Activated CD4-positive, alpha-beta T cell treated with anti-CD3 and anti-CD28 coated beads, Interleukin-2, amount 50 U/mL, for 48 hours (primary cell): ENCODE measurements around the gene CIB4.

ENCODE experiments used
- DNase-seq, 2 experiments: peaks; one replicate each; pipeline ENCODE4 v3.0.0-alpha.2; 2020

Gene CIB4

GRCh38 chr2:26640781-26641564, at the start of gene CIB4:
Gene CIB4, minus strand, starts transcription at chr2:26641366. Its CDS starts 52 bp downstream, at chr2:26641314.
- no peak for DNase-seq

- DNase-seq, result no peak
Measured at GRCh38 chr2:26687801-26688200, 46.6 kb upstream of the CIB4 start.

- no peak for DNase-seq
Measured at GRCh38 chr2:26687328-26687727, 46.2 kb upstream of the CIB4 start.

DNA sequence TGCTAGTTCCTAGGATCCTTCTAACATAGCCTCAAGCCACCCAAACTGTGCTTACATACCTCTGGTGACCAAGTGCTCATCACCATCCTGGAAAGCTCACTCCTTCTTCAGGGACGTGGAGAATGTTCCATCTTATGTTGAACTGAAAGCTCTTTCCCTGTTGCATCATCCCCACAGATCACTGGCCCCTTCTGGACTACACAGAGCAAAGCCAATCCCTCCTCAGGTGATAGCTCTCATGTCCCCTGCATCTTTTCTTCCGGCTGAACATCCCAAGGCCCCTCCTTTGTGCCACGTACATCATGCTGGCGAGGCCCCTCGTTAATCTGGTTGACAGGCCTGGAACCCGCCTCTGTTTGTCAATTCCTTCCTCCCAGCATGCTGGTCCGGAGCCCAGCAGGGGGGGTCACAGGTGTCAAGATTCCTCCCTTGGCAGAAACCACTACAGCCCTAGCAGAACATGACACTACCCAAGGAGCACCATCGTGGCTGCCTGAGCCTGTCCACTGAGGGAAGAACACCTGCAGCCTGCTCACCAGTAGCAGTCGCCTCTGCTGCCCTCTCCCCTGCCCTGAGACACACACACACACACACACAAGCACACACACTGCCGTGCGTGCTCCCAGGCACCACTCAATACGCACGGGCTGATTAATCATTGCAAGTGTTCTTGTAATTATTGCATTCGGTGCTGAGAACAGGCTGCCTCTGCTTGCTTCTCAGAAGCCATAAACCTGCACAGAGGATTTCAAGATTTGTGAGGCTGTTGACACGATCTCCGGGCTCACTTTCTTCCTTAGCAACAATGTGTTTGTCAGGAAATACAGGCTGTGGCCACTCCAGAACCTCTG, 45.0 kb upstream of the CIB4 start:
- no peak for DNase-seq

- no peak for DNase-seq
Measured at GRCh38 chr2:26685341-26685740, 44.2 kb upstream of the CIB4 start.

DNA sequence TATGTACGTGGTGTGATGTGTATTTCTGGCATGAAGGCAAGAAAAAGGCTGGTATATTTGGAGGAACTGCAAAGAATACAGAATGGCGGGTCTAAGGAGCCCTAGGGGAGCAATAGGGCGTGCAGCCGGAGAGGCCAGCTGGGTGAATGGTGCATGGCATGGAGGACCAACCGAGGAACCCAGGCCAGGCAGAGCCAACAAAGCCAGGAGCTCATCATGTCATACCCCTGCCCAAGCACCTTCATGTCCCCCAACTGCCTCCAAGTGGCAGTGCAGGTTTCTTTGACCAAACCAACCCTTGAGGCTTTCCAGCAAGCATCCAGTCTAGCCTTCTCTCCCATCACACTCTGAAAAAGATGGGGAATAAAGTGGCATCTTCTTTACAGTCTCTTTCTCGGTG, 42.4 kb upstream of the CIB4 start:
- no peak for DNase-seq

GRCh38 chr2:26682155-26682554, 41.0 kb upstream of the CIB4 start:
- no peak for DNase-seq

- no peak for DNase-seq
Measured at GRCh38 chr2:26681656-26682055, 40.5 kb upstream of the CIB4 start.

- DNase-seq, result no peak
Measured at GRCh38 chr2:26679867-26680266, 38.7 kb upstream of the CIB4 start.

- DNase-seq, result no peak
Measured at GRCh38 chr2:26678035-26678434, 36.9 kb upstream of the CIB4 start.

- no peak for DNase-seq
Measured at GRCh38 chr2:26675651-26676255, 34.6 kb upstream of the CIB4 start.

DNA sequence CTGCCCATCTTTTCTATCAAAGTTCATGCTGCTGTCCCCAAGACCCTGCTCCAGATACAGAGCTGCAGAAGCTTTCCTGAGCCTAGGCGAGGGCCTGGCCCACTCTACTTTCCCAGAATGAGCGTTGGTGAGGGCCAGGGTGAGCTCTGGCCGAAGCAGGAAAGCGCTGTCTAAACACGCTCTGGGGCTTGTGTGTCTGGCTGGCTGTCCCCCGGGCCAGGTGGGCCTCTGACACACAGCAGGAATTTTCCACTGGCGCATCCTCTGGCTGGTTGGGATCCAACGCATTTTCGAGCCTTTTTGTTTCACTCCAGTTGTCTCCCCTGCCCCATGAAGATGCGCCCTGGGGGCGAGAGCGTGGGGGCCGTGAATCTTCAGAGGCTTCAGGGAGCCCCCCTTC, 33.6 kb upstream of the CIB4 start:
- DNase-seq, result no peak

GRCh38 chr2:26674002-26674751, 33.0 kb upstream of the CIB4 start:
- no peak for DNase-seq

DNA sequence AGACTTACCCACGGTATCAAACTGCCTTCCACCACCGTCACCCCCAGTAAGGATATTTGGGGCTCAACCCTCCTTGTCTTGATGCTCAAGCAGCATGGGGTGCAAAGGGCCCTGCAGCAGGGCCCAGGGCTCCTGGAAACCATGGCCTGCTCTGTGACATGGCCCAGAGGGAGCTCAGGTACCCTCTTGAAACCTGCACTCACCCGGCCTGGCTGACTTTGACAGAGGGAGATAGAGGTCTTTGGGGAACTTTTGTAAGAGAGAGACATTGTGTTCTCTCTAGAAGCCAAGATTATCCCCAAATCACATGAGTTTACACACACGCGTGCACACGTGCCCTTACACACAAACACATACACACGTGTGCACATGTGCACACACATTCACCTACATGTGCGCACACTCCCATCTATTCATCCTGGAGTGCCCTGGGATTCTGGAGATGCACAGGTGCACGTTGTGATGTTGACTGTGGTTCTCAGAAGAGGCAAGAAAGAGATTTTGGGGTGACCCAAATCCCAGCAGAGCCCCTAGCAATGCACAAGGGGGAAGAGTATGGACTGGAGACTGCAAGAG, 31.7 kb upstream of the CIB4 start:
- no peak for DNase-seq

DNA sequence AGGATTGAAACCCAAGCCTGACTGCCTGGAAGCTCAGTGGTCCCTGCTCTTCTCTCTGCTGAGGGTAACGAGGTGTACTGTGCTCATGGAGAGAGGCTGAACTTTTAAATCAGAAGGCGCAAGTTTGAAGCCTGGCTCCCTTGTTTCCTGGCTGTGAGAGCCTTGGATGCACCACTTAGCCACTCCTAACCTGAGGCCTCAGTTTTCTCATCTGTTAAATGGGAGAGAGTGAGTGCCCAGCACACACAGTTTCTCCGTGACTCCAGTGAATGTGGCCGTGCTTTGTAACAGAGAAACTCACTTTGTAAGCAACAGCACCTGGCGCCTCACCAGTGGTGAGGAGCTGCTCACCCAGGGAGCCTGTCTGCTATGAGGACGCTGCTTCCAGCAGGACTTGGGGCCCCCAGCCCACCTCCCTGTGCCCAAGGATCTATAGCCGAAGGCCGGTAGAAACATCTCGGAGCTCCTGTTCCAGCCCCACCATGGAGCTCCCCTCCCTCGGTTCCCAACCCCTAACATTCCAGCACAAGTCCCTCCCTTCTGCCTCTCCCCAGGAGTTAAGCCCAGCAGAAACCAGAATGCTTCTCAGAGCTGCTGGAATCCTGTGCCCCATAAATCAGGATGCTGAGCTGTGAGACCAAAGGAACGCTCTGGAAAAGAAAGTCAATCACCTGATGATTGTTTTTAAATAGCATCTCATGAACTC, 31.1 kb upstream of the CIB4 start:
- DNase-seq, result no peak

DNA sequence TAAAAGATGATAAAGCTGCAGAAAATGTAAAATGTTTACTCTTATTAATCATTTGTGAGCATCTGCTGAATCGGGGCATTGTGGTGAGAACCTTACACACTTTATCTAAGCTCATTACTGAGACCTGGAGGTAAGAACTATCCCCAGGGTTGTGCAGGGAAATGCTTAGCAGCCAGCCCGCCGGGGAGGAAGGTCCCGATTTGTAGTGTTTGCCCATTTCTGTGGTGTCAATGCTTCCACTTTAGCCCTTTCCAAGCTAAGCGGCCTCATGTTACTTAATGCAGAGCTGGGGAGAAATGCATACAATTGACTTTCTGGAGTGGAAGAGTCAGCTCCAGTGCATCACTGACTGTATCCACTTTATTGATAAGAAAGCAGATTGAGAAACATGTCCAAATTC, 30.5 kb upstream of the CIB4 start:
- DNase-seq, result no peak

- no peak for DNase-seq
Measured at GRCh38 chr2:26670931-26671460, 29.8 kb upstream of the CIB4 start.

DNA sequence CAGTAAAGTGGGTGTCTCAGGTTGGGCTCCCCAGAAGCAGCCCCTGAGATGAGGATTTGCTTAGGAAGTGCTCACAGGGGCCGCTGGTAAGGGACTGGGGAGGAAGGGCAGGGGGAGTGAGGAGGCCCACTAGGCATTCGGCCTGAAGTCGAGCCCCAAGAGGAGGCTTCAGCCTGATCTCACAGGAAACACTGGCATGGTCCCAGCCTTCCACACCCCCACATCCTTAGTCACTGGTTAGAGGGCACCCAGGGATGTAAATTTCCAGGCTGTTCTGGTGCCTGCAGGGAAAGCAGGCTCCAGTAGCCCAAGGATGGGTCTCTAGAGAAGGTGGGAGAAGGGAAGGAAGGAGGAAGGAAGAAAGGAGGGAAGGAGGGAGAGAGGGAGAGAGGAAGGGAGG, 29.0 kb upstream of the CIB4 start:
- DNase-seq, result no peak

DNA sequence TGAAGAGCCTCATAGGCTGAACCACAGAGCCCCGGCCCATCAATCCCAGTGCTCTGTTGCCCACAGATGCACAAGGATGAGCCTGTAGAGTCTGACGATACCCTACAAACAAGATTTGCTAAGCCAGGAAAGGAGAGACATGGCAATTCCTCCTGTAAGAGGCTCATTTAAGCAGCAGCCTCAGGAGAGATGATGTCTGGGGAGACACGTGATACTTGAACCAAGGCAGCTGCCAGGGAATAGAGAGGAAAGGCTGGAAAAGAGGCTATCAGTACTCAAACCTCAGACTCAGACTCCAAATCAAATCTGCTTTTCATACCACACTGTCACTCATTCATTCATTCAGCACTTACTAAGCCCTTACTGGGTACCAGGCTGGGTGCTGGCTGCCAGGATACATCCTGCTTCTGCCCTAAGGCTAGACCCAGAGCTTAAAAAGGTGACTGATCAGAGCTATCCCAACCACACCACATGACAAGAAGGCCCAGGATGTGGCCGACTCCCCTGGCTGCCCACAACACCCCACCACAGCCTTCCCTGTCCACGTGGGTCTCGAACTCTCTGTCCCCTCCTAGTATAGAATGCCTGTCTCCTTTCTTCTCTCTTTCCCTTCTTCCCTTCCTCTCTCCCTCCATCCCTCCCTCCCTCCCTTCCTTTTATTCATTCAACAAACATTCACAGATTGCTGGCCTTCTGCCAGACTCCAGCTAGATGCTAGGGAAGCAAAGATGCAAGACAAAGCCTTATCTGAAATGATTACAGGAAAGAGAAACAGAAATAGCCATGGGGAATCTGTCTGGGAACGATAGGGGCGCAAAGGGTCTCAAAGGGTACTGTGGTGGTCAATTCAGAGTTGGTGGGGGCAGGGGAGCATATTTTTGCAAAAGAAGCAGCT, 27.9 kb upstream of the CIB4 start:
- DNase-seq, result no peak

DNA sequence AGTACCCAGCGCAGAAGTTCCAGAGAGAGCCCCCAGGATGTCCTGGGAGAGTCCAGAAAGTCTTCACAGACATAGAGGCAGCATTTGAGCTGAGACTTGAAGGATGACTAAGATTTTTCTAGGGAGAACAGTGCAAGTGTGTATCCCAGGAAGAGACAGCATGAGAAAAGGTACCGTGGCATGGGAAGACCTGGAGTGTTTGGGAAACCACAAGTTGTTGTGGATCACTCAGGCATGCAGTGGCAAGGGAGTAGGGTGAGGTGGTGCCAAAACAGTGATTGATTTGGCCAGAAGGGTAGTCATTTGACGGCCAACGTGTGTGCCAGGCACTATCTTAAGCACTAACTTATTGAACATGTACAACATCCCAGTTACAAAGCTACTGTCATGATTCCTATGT, 26.9 kb upstream of the CIB4 start:
- DNase-seq, result no peak

- DNase-seq, result no peak
Measured at GRCh38 chr2:26666671-26667070, 25.5 kb upstream of the CIB4 start.
